Activated CD4-positive, alpha-beta T cell treated with anti-CD3 and anti-CD28 coated beads for 36 hours (primary cell): ENCODE results near the gene ACSL3. TPM values are rescaled to one million over a fixed set of nuclear protein-coding genes. Genes with fewer than 3 reads are reported as not detected.

Experiments
- ATAC-seq: fragments of 200-7000 bp; cut with Tn5 transposase; one replicate; pipeline ENCODE4 v1.10.0; 2021; ENCODE audit warnings: mild to moderate bottlenecking, moderate library complexity
- CTCF ChIA-PET: fragments of 350-600 bp; sonication (Branson Sonifier 250); formaldehyde crosslinking; loops from one replicate; lab custom pipeline; 2021; ENCODE audit warnings: antibody characterized with exemption; lab: Charles Lee
- POLR2A ChIA-PET: fragments of 350-600 bp; sonication (Branson Sonifier 250); formaldehyde crosslinking; loops from one replicate; lab custom pipeline; 2021; ENCODE audit warnings: antibody characterized with exemption, inconsistent platforms; lab: Charles Lee
- DNase-seq: peaks from one replicate; pipeline ENCODE4 v3.0.0-alpha.2; 2020
- H3K27ac Mint-ChIP-seq: one replicate; pipeline ENCODE4 v1.8.0; 2021; ENCODE audit warnings: mixed read lengths
- H3K27me3 Mint-ChIP-seq: one replicate; pipeline ENCODE4 v1.8.0; 2021; ENCODE audit warnings: mixed read lengths
- H3K36me3 Mint-ChIP-seq: one replicate; pipeline ENCODE4 v1.8.0; 2021; ENCODE audit warnings: low read depth, mixed read lengths
- H3K4me1 Mint-ChIP-seq: one replicate; pipeline ENCODE4 v1.8.0; 2021; ENCODE audit warnings: mixed read lengths
- H3K4me3 Mint-ChIP-seq: one replicate; pipeline ENCODE4 v1.8.0; 2021; ENCODE audit warnings: mild to moderate bottlenecking, moderate library complexity, mixed read lengths
- H3K9me3 Mint-ChIP-seq: one replicate; pipeline ENCODE4 v1.8.0; 2021; ENCODE audit warnings: low read depth, mixed read lengths
- intact Hi-C, 2 experiments: fragments of 100-400 bp; cut with DNase I in 1 of 2; cut with micrococcal nuclease in 1 of 2; formaldehyde crosslinking; loops; one replicate each; pipeline versions ENCODE4 v1.14.2 to v1.15.1; 2022 to 2024; cut with DNase I, micrococcal nuclease
- total RNA-seq, 2 experiments: library from RNA; stranded (reverse); gene quantifications; one replicate each; pipeline ENCODE4 v1.2.3, GENCODE V29; 2021

Gene ACSL3
- total RNA-seq, 2 experiments from 2014 or later, result 46.2 to 48.8 TPM

- DNase-seq (no peak), ATAC-seq (no peak)
- POLR2A ChIA-PET, result interaction anchor here (0.6 kb wide), 1 partner anchor 24 kb away, joined by 3 read pairs; no protein-coding TSS in a partner anchor
- no peaks in the 10 kb centered on the region for H3K9me3 Mint-ChIP-seq
- intact Hi-C loops, result no loop called here
- no peaks in the 10 kb centered on the region for H3K36me3 Mint-ChIP-seq
- H3K27me3 Mint-ChIP-seq, result peaks cover 7% of the 10 kb centered on the region
- H3K27ac Mint-ChIP-seq, result no peak overlapping the region
- H3K4me3 Mint-ChIP-seq, result no peak overlapping the region
- no peaks in the 10 kb centered on the region for H3K4me1 Mint-ChIP-seq
- CTCF ChIA-PET, result interaction anchor here (0.6 kb wide), 1 partner anchor 87 kb away, joined by 3 read pairs; no protein-coding TSS in a partner anchor
Observed at GRCh38 chr2:222963641-222964040, 102.8 kb downstream of the ACSL3 start.

- intact Hi-C loops, result no loop called here
- Mint-ChIP-seq H3K9me3 (no peaks in the 10 kb centered on the region), H3K4me3 (no peak overlapping the region), H3K36me3 (no peaks in the 10 kb centered on the region), H3K27ac (no peak overlapping the region), H3K27me3 (peaks cover 4% of the 10 kb centered on the region), H3K4me1 (no peaks in the 10 kb centered on the region)
- POLR2A ChIA-PET, result interaction anchor here (0.6 kb wide), 1 partner anchor 25 kb away, joined by 3 read pairs; no protein-coding TSS in a partner anchor
- no peak for DNase-seq
- CTCF ChIA-PET, result no interaction called here
- no peak for ATAC-seq
Observed at GRCh38 chr2:222964376-222965031, 103.7 kb downstream of the ACSL3 start.

DNA sequence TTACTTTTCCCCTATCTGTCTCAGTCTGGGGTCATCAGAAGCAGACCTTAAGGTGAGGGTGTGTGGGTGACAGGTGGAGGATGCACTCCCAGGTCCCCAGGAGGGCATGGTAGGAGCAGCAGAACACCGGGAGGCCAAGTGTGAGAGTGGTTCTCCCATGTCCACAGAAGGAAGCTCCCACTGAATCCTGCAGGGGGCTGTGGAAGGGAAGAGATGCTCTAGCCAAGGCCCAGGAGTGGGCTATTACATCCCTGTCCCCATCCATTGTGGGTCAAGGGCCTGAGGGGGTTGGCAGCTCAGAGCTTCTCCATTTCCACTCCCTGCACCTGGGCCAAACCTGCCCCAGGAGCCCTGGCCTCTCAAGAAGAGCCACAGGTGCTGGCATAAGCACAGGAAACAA is 104.7 kb downstream of the ACSL3 start:
- Mint-ChIP-seq H3K27me3 (no peaks in the 10 kb centered on the region), H3K27ac (no peak overlapping the region), H3K9me3 (no peaks in the 10 kb centered on the region), H3K4me1 (no peaks in the 10 kb centered on the region), H3K36me3 (no peaks in the 10 kb centered on the region), H3K4me3 (no peak overlapping the region)
- intact Hi-C loops, result no loop called here
- CTCF ChIA-PET, result interaction anchor here (0.7 to 1.2 kb wide), 2 partner anchors 258 to 798 kb away, joined by 3 read pairs; no protein-coding TSS in a partner anchor
- POLR2A ChIA-PET, result no interaction called here
- DNase-seq, result no peak
- no peak for ATAC-seq

DNA sequence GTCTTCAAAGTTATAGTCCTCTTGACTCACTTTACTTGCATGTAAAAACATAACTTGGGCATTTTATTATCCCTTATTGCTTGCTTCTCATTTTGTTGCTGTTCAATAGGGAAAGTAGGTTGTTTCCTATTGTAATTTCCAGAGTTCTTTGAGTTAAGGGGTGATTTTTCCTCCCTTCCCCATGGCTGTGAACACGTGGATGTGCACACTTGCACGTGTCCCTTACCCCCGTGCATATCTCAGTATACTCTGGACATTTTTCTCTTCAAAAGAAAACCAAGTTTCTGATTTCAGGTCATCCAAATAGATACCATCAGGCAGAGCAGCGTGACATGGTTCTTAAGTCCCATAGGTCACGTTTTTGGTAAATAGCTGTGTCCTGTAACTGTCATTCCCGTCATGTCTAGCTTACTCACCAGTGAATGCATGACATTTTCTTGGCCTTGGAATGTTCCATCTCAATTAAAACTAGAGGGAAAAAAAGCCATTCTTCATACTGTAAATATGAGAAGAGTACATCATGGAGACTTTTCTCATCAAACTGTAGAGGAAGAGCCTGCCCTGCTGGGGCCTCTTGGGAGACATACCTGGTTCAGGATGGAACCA is 107.8 kb downstream of the ACSL3 start:
- Mint-ChIP-seq H3K27me3 (no peaks in the 10 kb centered on the region), H3K4me3 (no peak overlapping the region), H3K27ac (no peak overlapping the region), H3K36me3 (no peaks in the 10 kb centered on the region), H3K4me1 (no peaks in the 10 kb centered on the region), H3K9me3 (no peaks in the 10 kb centered on the region)
- ATAC-seq (no peak), DNase-seq (no peak)
- CTCF ChIA-PET, result interaction anchor here (0.6 kb wide), 1 partner anchor 136 kb away, joined by 3 read pairs; no protein-coding TSS in a partner anchor
- POLR2A ChIA-PET, result no interaction called here
- intact Hi-C loops, result no loop called here

- ATAC-seq (no peak), DNase-seq (no peak)
- no peaks in the 10 kb centered on the region for H3K27me3 Mint-ChIP-seq
- H3K4me1 Mint-ChIP-seq, result no peaks in the 10 kb centered on the region
- H3K36me3 Mint-ChIP-seq, result no peaks in the 10 kb centered on the region
- H3K4me3 Mint-ChIP-seq, result no peak overlapping the region
- intact Hi-C loops, result no loop called here
- POLR2A ChIA-PET, result no interaction called here
- CTCF ChIA-PET, result interaction anchor here (0.8 kb wide), 1 partner anchor 291 kb away, joined by 3 read pairs; no protein-coding TSS in a partner anchor
- H3K27ac Mint-ChIP-seq, result no peak overlapping the region
- no peaks in the 10 kb centered on the region for H3K9me3 Mint-ChIP-seq
Observed at GRCh38 chr2:222969491-222969890, 108.7 kb downstream of the ACSL3 start.

GRCh38 chr2:222972420-222972819 is 111.6 kb downstream of the ACSL3 start:
- CTCF ChIA-PET, result interaction anchor here (0.6 to 1.7 kb wide), 16 partner anchors 8 to 851 kb away, joined by 3 to 11 read pairs (median 4); no protein-coding TSS in a partner anchor
- H3K9me3 Mint-ChIP-seq, result no peaks in the 10 kb centered on the region
- H3K27me3 Mint-ChIP-seq, result peaks cover 5% of the 10 kb centered on the region
- intact Hi-C loops, result loop anchor here (5.0 to 10.0 kb wide), 5 partner anchors 130 to 722 kb away; partner anchors contain the start of gene SCG2 (in 1 of the 2)
- H3K36me3 Mint-ChIP-seq, result no peaks in the 10 kb centered on the region
- DNase-seq, result no peak
- no peaks in the 10 kb centered on the region for H3K4me1 Mint-ChIP-seq
- no peak overlapping the region for H3K27ac Mint-ChIP-seq
- POLR2A ChIA-PET, result no interaction called here
- no peak for ATAC-seq
- H3K4me3 Mint-ChIP-seq, result no peak overlapping the region

DNA sequence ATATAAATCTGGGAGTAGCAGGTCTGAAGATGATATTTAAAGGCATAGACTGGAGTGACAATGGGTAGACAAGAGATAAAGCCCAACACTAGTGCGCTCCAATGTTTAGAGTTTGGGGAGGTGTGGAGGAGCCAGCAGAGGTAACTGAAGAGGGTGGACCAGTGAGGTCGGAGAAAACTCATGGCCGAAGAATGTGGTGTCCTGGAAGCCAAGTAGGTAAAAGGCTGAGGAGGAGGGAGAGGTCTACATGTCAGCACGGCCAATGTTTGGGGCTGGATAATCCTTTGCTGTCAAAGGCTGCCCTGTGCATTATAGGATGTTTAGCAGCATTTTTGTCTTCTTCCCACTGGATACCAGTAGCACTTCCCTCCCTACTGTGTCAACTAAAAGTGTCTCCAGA is 112.4 kb downstream of the ACSL3 start:
- H3K36me3 Mint-ChIP-seq, result no peaks in the 10 kb centered on the region
- ChIA-PET POLR2A (no interaction called here), CTCF (no interaction called here)
- H3K27ac Mint-ChIP-seq, result no peak overlapping the region
- no peak for DNase-seq
- no peak for ATAC-seq
- H3K9me3 Mint-ChIP-seq, result no peaks in the 10 kb centered on the region
- H3K27me3 Mint-ChIP-seq, result peaks cover 8% of the 10 kb centered on the region
- no peaks in the 10 kb centered on the region for H3K4me1 Mint-ChIP-seq
- H3K4me3 Mint-ChIP-seq, result no peak overlapping the region
- intact Hi-C loops, result loop anchor here (5.0 to 10.0 kb wide), 5 partner anchors 129 to 722 kb away; partner anchors contain the start of gene SCG2 (in 1 of the 2)

- ChIA-PET POLR2A (no interaction called here), CTCF (interaction anchor here (0.9 kb wide), 1 partner anchor 212 kb away, joined by 3 read pairs; no protein-coding TSS in a partner anchor)
- H3K36me3 Mint-ChIP-seq, result no peaks in the 10 kb centered on the region
- H3K27ac Mint-ChIP-seq, result no peak overlapping the region
- peaks cover 8% of the 10 kb centered on the region for H3K27me3 Mint-ChIP-seq
- no peaks in the 10 kb centered on the region for H3K4me1 Mint-ChIP-seq
- ATAC-seq, result no peak
- no peak overlapping the region for H3K4me3 Mint-ChIP-seq
- intact Hi-C loops, result loop anchor here (5.0 to 10.0 kb wide), 5 partner anchors 129 to 721 kb away; partner anchors contain the start of gene SCG2 (in 1 of the 2)
- DNase-seq, result no peak
- no peaks in the 10 kb centered on the region for H3K9me3 Mint-ChIP-seq
Observed at GRCh38 chr2:222973733-222974132, 112.9 kb downstream of the ACSL3 start.

- Mint-ChIP-seq H3K4me3 (no peak overlapping the region), H3K36me3 (no peaks in the 10 kb centered on the region), H3K27me3 (peaks cover 10% of the 10 kb centered on the region), H3K4me1 (no peaks in the 10 kb centered on the region), H3K27ac (no peak overlapping the region), H3K9me3 (no peaks in the 10 kb centered on the region)
- no peak for ATAC-seq
- CTCF ChIA-PET, result no interaction called here
- DNase-seq, result no peak
- intact Hi-C loops, result loop anchor here in 1 of 2 experiments (10.0 kb wide), 4 partner anchors 328 to 718 kb away; partner anchors contain the start of gene SCG2
- POLR2A ChIA-PET, result no interaction called here
Observed at GRCh38 chr2:222976521-222977061, 115.8 kb downstream of the ACSL3 start.

GRCh38 chr2:222977121-222977520 is 116.3 kb downstream of the ACSL3 start:
- H3K36me3 Mint-ChIP-seq, result no peaks in the 10 kb centered on the region
- POLR2A ChIA-PET, result no interaction called here

DNA sequence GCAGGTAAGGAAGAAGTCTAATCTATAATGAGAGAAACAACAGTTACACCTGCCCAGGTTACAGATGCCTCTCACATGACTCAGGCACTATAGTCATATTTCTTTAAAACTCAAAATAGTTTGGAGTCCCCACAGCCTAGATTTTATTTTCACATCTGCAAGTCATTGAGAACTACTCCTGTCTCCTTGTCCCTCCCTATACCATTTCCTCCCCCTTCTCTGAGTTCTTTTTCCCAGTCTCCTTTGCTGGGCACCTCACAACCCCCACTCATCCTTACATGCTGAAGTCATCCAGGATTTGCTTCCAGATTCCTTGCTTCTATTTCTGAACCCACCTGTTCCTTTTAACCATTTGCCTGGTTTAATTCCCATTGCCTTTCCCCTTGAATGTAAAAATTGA is 118.0 kb downstream of the ACSL3 start:
- ChIA-PET POLR2A (no interaction called here), CTCF (no interaction called here)
- intact Hi-C loops, result loop anchor here in 1 of 2 experiments (10.0 kb wide), 4 partner anchors 326 to 716 kb away; partner anchors contain the start of gene SCG2
- ATAC-seq (no peak), DNase-seq (no peak)
- Mint-ChIP-seq H3K4me1 (peaks cover 8% of the 10 kb centered on the region), H3K4me3 (no peak overlapping the region), H3K27me3 (peaks cover 16% of the 10 kb centered on the region), H3K27ac (no peak overlapping the region), H3K36me3 (no peaks in the 10 kb centered on the region), H3K9me3 (no peaks in the 10 kb centered on the region)

More at GRCh38 chr2:222977121-222977520, 116.3 kb downstream of the ACSL3 start:
- no peaks in the 10 kb centered on the region for H3K4me1 Mint-ChIP-seq
- DNase-seq, result no peak
- intact Hi-C loops, result loop anchor here in 1 of 2 experiments (10.0 kb wide), 4 partner anchors 328 to 718 kb away; partner anchors contain the start of gene SCG2
- H3K4me3 Mint-ChIP-seq, result no peak overlapping the region
- peaks cover 10% of the 10 kb centered on the region for H3K27me3 Mint-ChIP-seq
- H3K9me3 Mint-ChIP-seq, result no peaks in the 10 kb centered on the region
- CTCF ChIA-PET, result no interaction called here
- no peak overlapping the region for H3K27ac Mint-ChIP-seq
- no peak for ATAC-seq
